ENCODE results near the gene SLC25A19.

GRCh38 chr17:75239214-75239613, 50.0 kb downstream of the SLC25A19 start:
- TF ChIP-seq EZH2 (IDR thresholded peaks at IDR 0.05; ENCODE audit: low read depth, unreplicated experiment): no peak
- TF ChIP-seq, protein P1, sequence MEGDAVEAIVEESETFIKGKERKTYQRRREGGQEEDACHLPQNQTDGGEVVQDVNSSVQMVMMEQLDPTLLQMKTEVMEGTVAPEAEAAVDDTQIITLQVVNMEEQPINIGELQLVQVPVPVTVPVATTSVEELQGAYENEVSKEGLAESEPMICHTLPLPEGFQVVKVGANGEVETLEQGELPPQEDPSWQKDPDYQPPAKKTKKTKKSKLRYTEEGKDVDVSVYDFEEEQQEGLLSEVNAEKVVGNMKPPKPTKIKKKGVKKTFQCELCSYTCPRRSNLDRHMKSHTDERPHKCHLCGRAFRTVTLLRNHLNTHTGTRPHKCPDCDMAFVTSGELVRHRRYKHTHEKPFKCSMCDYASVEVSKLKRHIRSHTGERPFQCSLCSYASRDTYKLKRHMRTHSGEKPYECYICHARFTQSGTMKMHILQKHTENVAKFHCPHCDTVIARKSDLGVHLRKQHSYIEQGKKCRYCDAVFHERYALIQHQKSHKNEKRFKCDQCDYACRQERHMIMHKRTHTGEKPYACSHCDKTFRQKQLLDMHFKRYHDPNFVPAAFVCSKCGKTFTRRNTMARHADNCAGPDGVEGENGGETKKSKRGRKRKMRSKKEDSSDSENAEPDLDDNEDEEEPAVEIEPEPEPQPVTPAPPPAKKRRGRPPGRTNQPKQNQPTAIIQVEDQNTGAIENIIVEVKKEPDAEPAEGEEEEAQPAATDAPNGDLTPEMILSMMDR (conservative IDR thresholded peaks at IDR 0.05; ENCODE audit: low read depth in 2 of 2): no peak
- TF ChIP-seq POLR2AphosphoS5 (IDR thresholded peaks at IDR 0.05; ENCODE audit: low read depth): 0 out of 2 replicates have a peak, but pooled peaks have one; percentile 6
- no peak for TF ChIP-seq REST (IDR thresholded peaks at IDR 0.05; ENCODE audit: unreplicated experiment)
- no peak for TF ChIP-seq EZH2phosphoT487 (IDR thresholded peaks at IDR 0.05; ENCODE audit: unreplicated experiment)
- no peak for TF ChIP-seq ETS1 (IDR thresholded peaks at IDR 0.05)
- no peak for TF ChIP-seq STAT1 (IDR thresholded peaks at IDR 0.05; ENCODE audit: unreplicated experiment)

All from GM23338 (cell line).